Activated CD8-positive, alpha-beta T cell treated with anti-CD3 and anti-CD28 coated beads for 36 hours (primary cell): ENCODE data around the gene TMEM150A. TPM values are rescaled to one million over a fixed set of nuclear protein-coding genes. Genes with fewer than 3 reads are reported as not detected.

Experiments
- ATAC-seq: fragments of 200-7000 bp; cut with Tn5 transposase; one replicate; pipeline ENCODE4 v1.10.0; 2021; ENCODE audit warnings: mild to moderate bottlenecking, moderate library complexity
- CTCF ChIA-PET: fragments of 350-600 bp; sonication (Branson Sonifier 250); formaldehyde crosslinking; loops from one replicate; lab custom pipeline; 2021; ENCODE audit warnings: antibody characterized with exemption; lab: Charles Lee
- POLR2A ChIA-PET: fragments of 350-600 bp; sonication (Branson Sonifier 250); formaldehyde crosslinking; loops from one replicate; lab custom pipeline; 2021; ENCODE audit warnings: antibody characterized with exemption; lab: Charles Lee
- DNase-seq: peaks from one replicate; pipeline ENCODE4 v3.0.0-alpha.2; 2020
- H3K27ac Mint-ChIP-seq: one replicate; pipeline ENCODE4 v1.8.0; 2021; ENCODE audit warnings: mild to moderate bottlenecking, mixed read lengths
- H3K27me3 Mint-ChIP-seq: one replicate; pipeline ENCODE4 v1.8.0; 2021; ENCODE audit warnings: mixed read lengths
- H3K36me3 Mint-ChIP-seq: one replicate; pipeline ENCODE4 v1.8.0; 2021; ENCODE audit warnings: low read depth, mixed read lengths
- H3K4me1 Mint-ChIP-seq: one replicate; pipeline ENCODE4 v1.8.0; 2021; ENCODE audit warnings: low read depth, mixed read lengths
- H3K4me3 Mint-ChIP-seq: one replicate; pipeline ENCODE4 v1.8.0; 2021; ENCODE audit warnings: mild to moderate bottlenecking, moderate library complexity, mixed read lengths
- H3K9me3 Mint-ChIP-seq: one replicate; pipeline ENCODE4 v1.8.0; 2021; ENCODE audit warnings: mixed read lengths
- CTCF ChIP-seq: fragments of 200-600 bp; IDR thresholded peaks from one replicate; pipeline ENCODE4 v1.8.0; 2022; ENCODE audit warnings: antibody characterized with exemption, mild to moderate bottlenecking
- intact Hi-C: fragments of 100-400 bp; cut with micrococcal nuclease; formaldehyde crosslinking; loops from one replicate; pipeline ENCODE4 v1.10.0; 2022
- total RNA-seq, 2 experiments: library from RNA; stranded (reverse); gene quantifications; one replicate each; pipeline ENCODE4 v1.2.3, GENCODE V29; 2021

TMEM150A gene
- total RNA-seq, 2 experiments from 2014 or later: 1.0 to 1.2 TPM

- H3K36me3 Mint-ChIP-seq: peaks cover 4% of the 10 kb centered on the region
- no peak overlapping the region for H3K27ac Mint-ChIP-seq
- TF ChIP-seq CTCF: no peak
- H3K4me3 Mint-ChIP-seq: no peak overlapping the region
- ATAC-seq: no peak
- DNase-seq: no peak
- POLR2A ChIA-PET: interaction anchor here (1.1 to 2.5 kb wide), 4 partner anchors 13 to 52 kb away, joined by 3 to 10 read pairs (median 6); partner anchors contain the start of genes C2orf68, MAT2A and VAMP8
- intact Hi-C loops: no loop called here
- H3K9me3 Mint-ChIP-seq: no peaks in the 10 kb centered on the region
- CTCF ChIA-PET: interaction anchor here (0.7 to 2.0 kb wide), 3 partner anchors 8 to 39 kb away, joined by 3 to 6 read pairs (median 3); partner anchors contain the start of gene TMEM150A
- H3K27me3 Mint-ChIP-seq: no peaks in the 10 kb centered on the region
- peaks cover 17% of the 10 kb centered on the region for H3K4me1 Mint-ChIP-seq
These were observed 11.5 kb downstream of the TMEM150A start for GRCh38 chr2:85590950-85591349.

- intact Hi-C loops: no loop called here
- Mint-ChIP-seq H3K27ac (no peak overlapping the region), H3K27me3 (no peaks in the 10 kb centered on the region), H3K4me1 (peaks cover 24% of the 10 kb centered on the region), H3K9me3 (no peaks in the 10 kb centered on the region), H3K36me3 (no peaks in the 10 kb centered on the region), H3K4me3 (no peak overlapping the region)
- DNase-seq: no peak
- ChIA-PET CTCF (interaction anchor here (1.2 to 2.0 kb wide), 2 partner anchors 13 kb away, joined by 3 to 6 read pairs; partner anchors contain the start of gene TMEM150A), POLR2A (interaction anchor here (1.1 to 2.5 kb wide), 4 partner anchors 12 to 51 kb away, joined by 3 to 10 read pairs (median 6); partner anchors contain the start of genes C2orf68, MAT2A and VAMP8)
- no peak for ATAC-seq
- no peak for TF ChIP-seq CTCF
These were observed 12.3 kb downstream of the TMEM150A start for GRCh38 chr2:85589982-85590791.

- POLR2A ChIA-PET: interaction anchor here (2.9 kb wide), 1 partner anchor 10 kb away, joined by 12 read pairs; no protein-coding TSS in a partner anchor
- no peaks in the 10 kb centered on the region for H3K36me3 Mint-ChIP-seq
These were observed 13.3 kb downstream of the TMEM150A start for GRCh38 chr2:85589181-85589580.

GRCh38 chr2:85588645-85589044, 13.9 kb downstream of the TMEM150A start:
- peaks cover 25% of the 10 kb centered on the region for H3K4me1 Mint-ChIP-seq
- no peak for ATAC-seq
- intact Hi-C loops: no loop called here
- no peak for TF ChIP-seq CTCF
- ChIA-PET CTCF (interaction anchor here (1.2 to 1.5 kb wide), 3 partner anchors 10 to 38 kb away, joined by 3 to 8 read pairs (median 4); no protein-coding TSS in a partner anchor), POLR2A (interaction anchor here (1.5 to 2.9 kb wide), 2 partner anchors 11 to 14 kb away, joined by 5 to 12 read pairs; partner anchors contain the start of gene TMEM150A)
- no peak overlapping the region for H3K27ac Mint-ChIP-seq
- DNase-seq: no peak
- H3K4me3 Mint-ChIP-seq: no peak overlapping the region
- no peaks in the 10 kb centered on the region for H3K27me3 Mint-ChIP-seq
- peaks cover under 1% of the 10 kb centered on the region for H3K36me3 Mint-ChIP-seq
- H3K9me3 Mint-ChIP-seq: no peaks in the 10 kb centered on the region

More at GRCh38 chr2:85589181-85589580, 13.3 kb downstream of the TMEM150A start:
- Mint-ChIP-seq H3K27ac (no peak overlapping the region), H3K4me3 (no peak overlapping the region), H3K4me1 (peaks cover 24% of the 10 kb centered on the region), H3K27me3 (no peaks in the 10 kb centered on the region), H3K9me3 (no peaks in the 10 kb centered on the region)
- CTCF ChIA-PET: interaction anchor here (1.2 kb wide), 2 partner anchors 10 to 12 kb away, joined by 3 read pairs; no protein-coding TSS in a partner anchor
- intact Hi-C loops: no loop called here
- no peak for DNase-seq
- ATAC-seq: no peak
- TF ChIP-seq CTCF: no peak
